PFSK-1 (cell line): ENCODE measurements around the gene PGLYRP4.

Experiments
- FOXP2 ChIP-seq: optimal IDR thresholded peaks from 2 replicates; pipeline ENCODE3; 2011; ENCODE audit warnings: borderline replicate concordance, control low read depth, inconsistent platforms; ENCODE audit not compliant: insufficient read depth; ENCODE audit errors: extremely low read length, extremely low read depth
- POLR2AphosphoS5 ChIP-seq: IDR thresholded peaks from 2 replicates; pipeline ENCODE4 v1.6.1; 2012; ENCODE audit warnings: low read depth, mild to moderate bottlenecking, control low read depth, low read length, moderate library complexity
- SIN3A ChIP-seq: IDR thresholded peaks from 2 replicates; pipeline ENCODE4 v1.6.1; 2012; ENCODE audit warnings: mild to moderate bottlenecking, low read length, moderate library complexity, borderline replicate concordance; ENCODE audit not compliant: insufficient read depth
- TAF1 ChIP-seq: IDR thresholded peaks from 2 replicates; pipeline ENCODE4 v1.6.1; 2012; ENCODE audit warnings: low read length, control low read depth, borderline replicate concordance; ENCODE audit not compliant: insufficient read depth
- TF ChIP-seq, protein P1 (sequence below), 2 experiments: IDR thresholded peaks; 2 replicates each; pipeline versions ENCODE4 v1.6.1 to v1.8.0; 2011 to 2012; ENCODE audit warnings: low read depth in 2 of 2, low read length in 2 of 2, control low read depth in 1 of 2, inconsistent platforms in 1 of 2, mild to moderate bottlenecking in 1 of 2, moderate library complexity in 1 of 2; ENCODE audit not compliant: insufficient read depth in 1 of 2

PGLYRP4 gene

DNA sequence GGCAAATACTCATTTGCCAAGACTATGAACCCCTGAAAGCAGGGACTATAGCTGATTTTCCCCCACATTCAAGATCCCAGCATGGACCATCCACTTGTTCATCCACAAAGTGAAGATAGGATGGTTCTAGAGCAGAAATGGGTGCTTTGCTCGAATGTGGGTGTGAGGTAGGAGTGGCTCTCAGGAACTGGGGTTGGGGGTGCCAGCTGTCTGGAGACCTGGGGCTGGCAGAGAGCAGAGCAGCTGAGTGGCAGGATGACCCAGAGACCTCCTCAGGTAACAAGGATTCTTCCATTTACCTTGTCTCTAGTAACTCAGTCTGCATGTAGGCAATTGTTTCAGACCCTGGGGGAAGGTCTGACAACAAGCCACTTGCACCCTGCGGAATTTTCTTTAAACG, 15.0 kb upstream of the PGLYRP4 start:
- no peak for TF ChIP-seq POLR2AphosphoS5
- TF ChIP-seq, protein P1, sequence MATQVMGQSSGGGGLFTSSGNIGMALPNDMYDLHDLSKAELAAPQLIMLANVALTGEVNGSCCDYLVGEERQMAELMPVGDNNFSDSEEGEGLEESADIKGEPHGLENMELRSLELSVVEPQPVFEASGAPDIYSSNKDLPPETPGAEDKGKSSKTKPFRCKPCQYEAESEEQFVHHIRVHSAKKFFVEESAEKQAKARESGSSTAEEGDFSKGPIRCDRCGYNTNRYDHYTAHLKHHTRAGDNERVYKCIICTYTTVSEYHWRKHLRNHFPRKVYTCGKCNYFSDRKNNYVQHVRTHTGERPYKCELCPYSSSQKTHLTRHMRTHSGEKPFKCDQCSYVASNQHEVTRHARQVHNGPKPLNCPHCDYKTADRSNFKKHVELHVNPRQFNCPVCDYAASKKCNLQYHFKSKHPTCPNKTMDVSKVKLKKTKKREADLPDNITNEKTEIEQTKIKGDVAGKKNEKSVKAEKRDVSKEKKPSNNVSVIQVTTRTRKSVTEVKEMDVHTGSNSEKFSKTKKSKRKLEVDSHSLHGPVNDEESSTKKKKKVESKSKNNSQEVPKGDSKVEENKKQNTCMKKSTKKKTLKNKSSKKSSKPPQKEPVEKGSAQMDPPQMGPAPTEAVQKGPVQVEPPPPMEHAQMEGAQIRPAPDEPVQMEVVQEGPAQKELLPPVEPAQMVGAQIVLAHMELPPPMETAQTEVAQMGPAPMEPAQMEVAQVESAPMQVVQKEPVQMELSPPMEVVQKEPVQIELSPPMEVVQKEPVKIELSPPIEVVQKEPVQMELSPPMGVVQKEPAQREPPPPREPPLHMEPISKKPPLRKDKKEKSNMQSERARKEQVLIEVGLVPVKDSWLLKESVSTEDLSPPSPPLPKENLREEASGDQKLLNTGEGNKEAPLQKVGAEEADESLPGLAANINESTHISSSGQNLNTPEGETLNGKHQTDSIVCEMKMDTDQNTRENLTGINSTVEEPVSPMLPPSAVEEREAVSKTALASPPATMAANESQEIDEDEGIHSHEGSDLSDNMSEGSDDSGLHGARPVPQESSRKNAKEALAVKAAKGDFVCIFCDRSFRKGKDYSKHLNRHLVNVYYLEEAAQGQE (IDR thresholded peaks at IDR 0.05; ENCODE audit: insufficient read depth in 1 of 2, low read depth in 2 of 2, low read length in 2 of 2) = no peak
- TF ChIP-seq TAF1 = no peak
- no peak for TF ChIP-seq FOXP2
- no peak for TF ChIP-seq SIN3A

DNA sequence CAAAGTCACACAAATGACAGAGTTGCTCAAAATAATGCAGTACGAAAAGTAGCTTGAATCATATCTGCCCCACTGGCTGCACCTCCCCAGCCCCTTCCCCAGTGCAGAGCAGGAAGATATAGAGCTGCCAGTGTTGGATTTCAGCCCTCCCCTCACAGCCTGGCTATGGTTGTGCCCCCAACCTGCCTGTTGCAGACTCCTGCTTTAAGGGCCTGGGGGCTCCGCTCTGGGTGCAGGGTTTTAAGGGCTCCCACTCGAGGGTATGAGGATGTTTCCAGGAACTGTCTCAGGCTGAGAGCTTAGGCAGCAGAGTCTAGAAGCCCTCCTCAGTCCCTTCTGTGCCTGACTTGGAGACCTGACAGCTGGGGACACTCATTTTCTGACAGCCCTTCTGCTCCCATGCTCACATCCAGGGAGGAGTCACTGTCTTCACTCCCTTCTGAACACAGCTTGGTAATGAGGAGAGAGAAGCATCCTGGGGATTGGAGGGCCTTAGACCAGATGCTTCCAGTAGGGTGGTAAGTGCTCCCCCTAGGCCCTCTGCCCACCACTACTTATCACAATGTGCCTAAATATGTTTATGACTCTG, 13.6 kb upstream of the PGLYRP4 start:
- TF ChIP-seq SIN3A (no peak), TAF1 (no peak), FOXP2 (no peak), POLR2AphosphoS5 (no peak)
- TF ChIP-seq, protein P1 (IDR thresholded peaks at IDR 0.05; ENCODE audit: insufficient read depth in 1 of 2, low read depth in 2 of 2, low read length in 2 of 2) = no peak

DNA sequence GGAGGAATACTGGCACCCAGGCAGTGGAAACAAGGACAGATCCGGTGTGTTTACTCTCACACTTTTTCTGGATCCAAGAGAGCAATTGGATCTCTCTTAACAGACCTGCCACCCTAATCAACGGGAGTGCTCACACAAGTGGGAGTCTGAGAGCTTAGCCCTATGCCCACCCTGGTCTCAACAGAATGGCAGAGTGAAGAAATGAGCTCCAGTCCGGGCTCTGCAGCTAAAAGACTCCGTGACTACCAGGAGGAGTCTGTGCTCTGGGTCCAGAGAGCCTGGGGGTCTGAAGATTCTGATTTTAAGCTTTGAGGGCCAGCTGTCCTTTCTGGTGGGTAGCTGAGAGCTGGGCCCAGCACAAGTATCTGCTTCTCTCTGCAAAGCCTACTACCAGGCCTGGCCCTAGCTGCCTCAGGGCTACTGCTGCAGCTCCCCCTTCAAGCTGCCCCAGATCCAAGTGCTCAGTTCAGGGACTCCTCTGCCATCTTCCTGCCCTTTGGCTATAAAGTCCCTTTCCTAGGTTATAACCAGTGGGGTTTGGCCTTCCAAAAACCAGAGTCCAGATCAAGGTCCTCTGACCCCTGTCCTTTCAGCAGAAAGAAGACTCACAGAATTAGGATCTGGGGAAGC, 13.0 kb upstream of the PGLYRP4 start:
- TF ChIP-seq TAF1 = no peak
- TF ChIP-seq FOXP2 = no peak
- no peak for TF ChIP-seq SIN3A
- no peak for TF ChIP-seq POLR2AphosphoS5
- TF ChIP-seq, protein P1 (IDR thresholded peaks at IDR 0.05; ENCODE audit: insufficient read depth in 1 of 2, low read depth in 2 of 2, low read length in 2 of 2) = no peak

DNA sequence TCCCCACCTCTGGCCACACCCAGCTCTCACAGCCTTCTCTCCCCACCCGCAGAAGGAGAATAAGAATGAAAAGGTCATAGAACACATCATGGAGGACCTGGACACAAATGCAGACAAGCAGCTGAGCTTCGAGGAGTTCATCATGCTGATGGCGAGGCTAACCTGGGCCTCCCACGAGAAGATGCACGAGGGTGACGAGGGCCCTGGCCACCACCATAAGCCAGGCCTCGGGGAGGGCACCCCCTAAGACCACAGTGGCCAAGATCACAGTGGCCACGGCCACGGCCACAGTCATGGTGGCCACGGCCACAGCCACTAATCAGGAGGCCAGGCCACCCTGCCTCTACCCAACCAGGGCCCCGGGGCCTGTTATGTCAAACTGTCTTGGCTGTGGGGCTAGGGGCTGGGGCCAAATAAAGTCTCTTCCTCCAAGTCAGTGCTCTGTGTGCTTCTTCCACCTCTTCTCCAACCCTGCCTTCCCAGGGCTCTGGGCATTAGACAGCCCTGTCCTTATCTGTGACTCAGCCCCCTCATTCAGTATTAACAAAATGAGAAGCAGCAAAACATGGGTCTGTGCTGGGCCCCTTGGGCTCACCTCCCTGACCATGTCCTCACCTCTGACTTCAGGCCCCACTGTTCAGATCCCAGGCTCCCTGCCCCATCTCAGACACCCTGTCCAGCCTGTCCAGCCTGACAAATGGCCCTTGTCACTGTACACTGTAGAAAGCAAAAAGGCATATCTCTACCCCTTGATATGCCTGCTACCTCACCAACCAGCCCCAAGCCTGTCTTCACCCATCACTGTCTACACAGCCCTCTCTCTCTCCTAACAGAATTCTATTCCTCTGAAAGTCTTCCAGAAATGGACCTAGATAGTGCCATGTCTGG, 12.2 kb upstream of the PGLYRP4 start:
- TF ChIP-seq, protein P1 (IDR thresholded peaks at IDR 0.05; ENCODE audit: insufficient read depth in 1 of 2, low read depth in 2 of 2, low read length in 2 of 2) = no peak
- TF ChIP-seq POLR2AphosphoS5 = no peak
- no peak for TF ChIP-seq SIN3A
- TF ChIP-seq FOXP2 = no peak
- TF ChIP-seq TAF1 = no peak
